Body of pancreas (tissue), 4 donors: Measurements from ENCODE around the gene ARHGDIG. TPM values are rescaled to one million over a fixed set of nuclear protein-coding genes. Genes with fewer than 3 reads are reported as not detected.

Experiments
- ATAC-seq: fragments of 150-250 bp; one replicate; pipeline ENCODE4 v1.9.1; 2016
- DNase-seq, 4 donors: peaks; one replicate each; pipeline ENCODE4 v3.0.0-alpha.2; 2019
- H3K27ac ChIP-seq, 4 donors: fragments of 200-600 bp; sonication (generic); 1 replicate in 3 of 4; 2 replicates in 1 of 4; pipeline versions ENCODE4 v1.5.1 to v1.6.1; 2016 to 2019; ENCODE audit warnings: mild to moderate bottlenecking in 1 of 4, mixed read lengths in 1 of 4, moderate library complexity in 1 of 4
- H3K27me3 ChIP-seq, 2 donors: fragments of 200-600 bp; sonication (generic); one replicate each; pipeline ENCODE4 v1.6.0; 2016; ENCODE audit warnings: mild to moderate bottlenecking in 1 of 2
- H3K36me3 ChIP-seq, 2 donors: fragments of 200-600 bp; sonication (generic); replicated peaks in 1 of 2; 2 replicates each; pipeline ENCODE4 v1.5.1; 2016; ENCODE audit warnings: low read depth in 2 of 2; ENCODE audit not compliant: insufficient read depth in 1 of 2
- H3K4me1 ChIP-seq: fragments of 200-600 bp; sonication (generic); one replicate; pipeline ENCODE4 v1.6.0; 2016
- H3K4me3 ChIP-seq, 2 donors: fragments of 200-600 bp; sonication (generic); 1 replicate in 1 of 2; 2 replicates in 1 of 2; pipeline ENCODE4 v1.5.1; 2016 to 2019
- H3K9me3 ChIP-seq, 3 donors: fragments of 200-600 bp; sonication (generic); 1 replicate in 2 of 3; 2 replicates in 1 of 3; pipeline ENCODE4 v1.5.1; 2016
- POLR2A ChIP-seq, 3 donors: fragments of 450-650 bp; IDR thresholded peaks; one replicate each; pipeline ENCODE4 v1.6.1; 2016; ENCODE audit warnings: antibody characterized with exemption in 3 of 3, mild to moderate bottlenecking in 2 of 3
- WGBS, 2 donors: methylation state at CpG; one replicate each; pipeline ENCODE4 v1.1.5; 2017; 5-methylcytosine and 5-hydroxymethylcytosine counted together
- intact Hi-C: fragments of 100-400 bp; cut with DNase I; formaldehyde crosslinking; loops from one replicate; pipeline ENCODE4 v1.15.1; 2023
- total RNA-seq, 2 donors: library from RNA; depleted of rRNA; stranded (reverse); fragments of >200 nt; gene quantifications; one replicate each; pipeline ENCODE4 v1.1.0, GENCODE V29; 2016
- TF ChIP-seq, protein P1 (sequence below), 7 experiments: fragments of 450-650 bp in 4 of 7; fragments of 200-600 bp in 3 of 7; sonication (generic) in 3 of 7; IDR thresholded peaks; one replicate each; pipeline ENCODE4 v1.5.1; 2016 to 2019; ENCODE audit warnings: antibody characterized with exemption in 7 of 7

Gene ARHGDIG
- 100 to 1,000 TPM; 102 to 140 TPM for total RNA-seq

DNA sequence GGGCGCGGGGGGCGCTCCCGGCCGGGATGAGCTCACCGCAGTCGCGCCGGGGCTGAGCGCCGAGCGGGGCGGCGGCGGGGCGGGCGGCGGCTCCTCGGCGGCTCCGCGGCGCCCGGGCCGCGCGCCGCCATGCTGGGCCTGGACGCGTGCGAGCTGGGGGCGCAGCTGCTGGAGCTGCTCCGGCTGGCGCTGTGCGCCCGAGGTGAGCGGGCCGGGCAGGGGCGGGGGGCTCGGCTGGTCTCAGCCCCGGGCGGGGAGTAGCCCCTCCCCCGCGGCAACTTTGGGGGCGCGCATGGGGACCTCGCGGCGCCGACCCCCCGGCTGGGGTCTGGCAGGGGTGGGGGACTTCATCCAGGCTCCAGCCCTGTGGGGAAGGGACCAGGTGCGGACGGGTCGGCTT, at the start of gene ARHGDIG:
TSS of gene ARHGDIG (plus strand) at position 40 of the 400 bp plus-strand sequence. CDS start at position 130, 90 bp downstream.
- H3K27ac ChIP-seq = peak within 1 kb of the TSS; percentile 82 to 91 (median 89)
- H3K4me3 ChIP-seq = peak within 1 kb of the TSS; percentile 36 to 43
- ATAC-seq (peak; percentile 20), DNase-seq (no peak)
- H3K4me1 ChIP-seq = peaks cover 38% of the 10 kb centered on the region
- H3K36me3 ChIP-seq = no peaks in the 10 kb centered on the region
- WGBS, 2 donors = 0% methylated on average over 20 of the region's 54 CpGs; no CpG with 5 or more reads in 1 of the 2 donors
- TF ChIP-seq, protein P1, sequence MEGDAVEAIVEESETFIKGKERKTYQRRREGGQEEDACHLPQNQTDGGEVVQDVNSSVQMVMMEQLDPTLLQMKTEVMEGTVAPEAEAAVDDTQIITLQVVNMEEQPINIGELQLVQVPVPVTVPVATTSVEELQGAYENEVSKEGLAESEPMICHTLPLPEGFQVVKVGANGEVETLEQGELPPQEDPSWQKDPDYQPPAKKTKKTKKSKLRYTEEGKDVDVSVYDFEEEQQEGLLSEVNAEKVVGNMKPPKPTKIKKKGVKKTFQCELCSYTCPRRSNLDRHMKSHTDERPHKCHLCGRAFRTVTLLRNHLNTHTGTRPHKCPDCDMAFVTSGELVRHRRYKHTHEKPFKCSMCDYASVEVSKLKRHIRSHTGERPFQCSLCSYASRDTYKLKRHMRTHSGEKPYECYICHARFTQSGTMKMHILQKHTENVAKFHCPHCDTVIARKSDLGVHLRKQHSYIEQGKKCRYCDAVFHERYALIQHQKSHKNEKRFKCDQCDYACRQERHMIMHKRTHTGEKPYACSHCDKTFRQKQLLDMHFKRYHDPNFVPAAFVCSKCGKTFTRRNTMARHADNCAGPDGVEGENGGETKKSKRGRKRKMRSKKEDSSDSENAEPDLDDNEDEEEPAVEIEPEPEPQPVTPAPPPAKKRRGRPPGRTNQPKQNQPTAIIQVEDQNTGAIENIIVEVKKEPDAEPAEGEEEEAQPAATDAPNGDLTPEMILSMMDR (IDR thresholded peaks at IDR 0.05) = no peak
- TF ChIP-seq POLR2A (IDR thresholded peaks at IDR 0.05) = no peak
- intact Hi-C loops = no loop called here
- no peaks in the 10 kb centered on the region for H3K9me3 ChIP-seq
- no peaks in the 10 kb centered on the region for H3K27me3 ChIP-seq

DNA sequence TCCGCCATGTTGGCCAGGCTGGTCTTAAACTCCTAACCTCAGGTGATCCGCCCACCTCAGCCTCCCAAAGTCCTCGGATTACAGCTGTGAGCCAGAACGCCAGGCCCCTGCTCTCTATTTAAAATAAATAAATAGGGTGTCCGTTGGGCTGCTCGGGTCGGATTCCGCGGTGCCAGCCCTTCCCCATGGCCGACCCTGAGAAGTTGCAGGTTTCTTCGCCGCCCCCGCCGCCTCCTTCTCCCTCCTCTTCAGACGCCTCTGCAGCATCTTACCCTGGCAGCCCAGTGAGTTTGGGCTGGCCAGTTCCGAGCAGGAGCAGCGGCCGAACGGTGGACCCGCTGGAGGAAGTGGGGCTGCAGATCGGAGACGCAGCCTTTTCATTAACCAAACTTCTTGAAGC, 49.4 kb upstream of the ARHGDIG start:
- Histone ChIP-seq H3K36me3 (peaks cover 0 to 6% of the 10 kb centered on the region in 2 donors), H3K27ac (no peak overlapping the region), H3K4me3 (no peak overlapping the region), H3K4me1 (peaks cover 22% of the 10 kb centered on the region), H3K9me3 (no peaks in the 10 kb centered on the region), H3K27me3 (no peaks in the 10 kb centered on the region)
- ATAC-seq (no peak), DNase-seq (no peak)
- TF ChIP-seq, protein P1 (IDR thresholded peaks at IDR 0.05) = no peak
- no peak for TF ChIP-seq POLR2A (IDR thresholded peaks at IDR 0.05)
- 87 to 92% methylated on average over 21 to 22 of the region's 22 CpGs for WGBS, 2 donors
- intact Hi-C loops = no loop called here

DNA sequence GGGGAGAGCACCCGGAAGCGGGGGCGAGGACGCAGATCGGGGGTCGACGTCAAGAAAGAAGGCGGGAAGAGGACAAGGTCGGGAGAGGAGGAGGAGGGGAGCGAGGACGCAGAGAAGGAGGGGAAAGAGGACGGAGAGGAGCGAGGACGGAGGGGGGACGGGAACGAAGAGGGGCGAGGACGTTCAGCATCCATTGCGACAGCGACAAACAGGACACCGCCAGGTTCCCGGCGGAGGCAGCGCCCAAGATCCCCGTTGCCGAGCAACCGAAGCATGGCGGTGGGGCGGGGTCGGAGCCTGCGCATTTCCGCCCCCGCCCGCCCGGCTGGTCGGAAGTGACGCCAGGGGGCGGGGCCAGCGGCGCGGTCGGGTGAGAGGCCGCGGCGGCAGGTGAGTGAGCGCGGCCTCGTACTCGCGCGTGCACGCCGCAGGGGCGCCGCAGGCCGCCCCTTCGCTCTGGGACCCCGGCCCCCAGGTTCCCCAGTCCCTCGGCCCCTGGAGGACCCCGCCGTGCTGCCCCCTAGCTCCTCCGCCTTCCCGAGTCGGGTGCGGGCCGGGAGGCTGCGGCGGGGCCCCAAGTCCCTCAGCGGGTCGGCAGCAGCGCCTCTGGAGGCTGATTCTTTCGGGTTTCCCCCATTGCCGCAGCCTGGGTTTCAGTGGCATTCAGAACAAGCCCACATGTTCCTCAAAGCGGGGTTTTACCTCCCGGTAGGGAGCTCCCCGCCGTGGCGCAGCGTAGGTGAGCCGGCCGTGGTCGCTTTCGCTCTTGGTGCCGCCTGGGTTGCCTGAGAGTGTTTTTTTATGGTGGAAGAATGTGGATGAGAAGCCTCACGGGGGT, 45.7 kb upstream of the ARHGDIG start, which contains the start of gene FAM234A:
TSS of gene FAM234A (plus strand) at position 354 of the 838 bp plus-strand sequence. CDS start 19,593 bp downstream, outside the sequence.
- intact Hi-C loops = no loop called here

DNA sequence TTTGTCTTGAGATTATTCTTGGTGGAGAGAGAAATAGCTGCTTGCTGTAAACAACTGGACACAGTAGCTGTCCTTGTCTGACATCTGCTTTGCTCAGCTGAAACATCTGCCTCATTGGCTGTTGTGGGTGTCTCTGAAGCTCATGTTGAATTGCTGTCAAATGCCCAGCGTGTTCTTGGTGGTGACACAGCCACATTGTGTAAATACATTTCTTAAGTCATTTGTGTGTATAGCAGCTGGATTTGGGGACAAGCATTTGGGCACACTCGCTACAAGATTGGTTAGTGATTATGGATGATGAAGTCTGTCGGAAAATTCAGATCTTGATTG, 40.5 kb upstream of the ARHGDIG start:
- no peak for ATAC-seq
- DNase-seq = peak in 1 of 4 donors; percentile 36
- WGBS, 2 donors = 26% methylated on average over 3 of the region's 3 CpGs
- H3K36me3 ChIP-seq = no peaks in the 10 kb centered on the region
- peak overlapping the region in 2 of 4 donors; percentile 34 to 62 for H3K27ac ChIP-seq
- H3K4me3 ChIP-seq = no peak overlapping the region
- H3K4me1 ChIP-seq = peaks cover 23% of the 10 kb centered on the region
- intact Hi-C loops = no loop called here
- no peak for TF ChIP-seq POLR2A (IDR thresholded peaks at IDR 0.05)
- TF ChIP-seq, protein P1 (IDR thresholded peaks at IDR 0.05) = no peak
- no peaks in the 10 kb centered on the region for H3K9me3 ChIP-seq
- H3K27me3 ChIP-seq = no peaks in the 10 kb centered on the region

More for the DNA sequence above, 45.7 kb upstream of the ARHGDIG start, which contains the start of gene FAM234A:
- peak; percentile 86 to 92 (median 87) for TF ChIP-seq POLR2A (IDR thresholded peaks at IDR 0.05)
- TF ChIP-seq, protein P1 (IDR thresholded peaks at IDR 0.05) = peak in 6 of 7 experiments; percentile 17 to 57 (median 45)
- Histone ChIP-seq H3K27me3 (no peaks in the 10 kb centered on the region), H3K27ac (peak within 1 kb of the TSS; percentile 84 to 100 (median 93)), H3K4me1 (peaks cover 17% of the 10 kb centered on the region), H3K4me3 (peak within 1 kb of the TSS; percentile 11 to 82), H3K9me3 (no peaks in the 10 kb centered on the region), H3K36me3 (no peaks in the 10 kb centered on the region)
- DNase-seq (peak; percentile 95 to 97 (median 96)), ATAC-seq (peak; percentile 91)
- WGBS, 2 donors = 0% methylated on average over 41 to 72 of the region's 85 CpGs
